GM23248 (cell line): ENCODE data around the gene HOGA1.
"Not testable (repeated sequence)": the region's sequence is repeated elsewhere in the genome, so short reads cannot be mapped to it uniquely, and the experiment has no call there.

ENCODE experiments used
- EZH2 ChIP-seq: fragments of 200-600 bp; sonication (generic); IDR thresholded peaks from 2 replicates; pipeline ENCODE4 v1.6.1; 2018; ENCODE audit warnings: antibody characterized with exemption, mild to moderate bottlenecking; ENCODE audit not compliant: insufficient read depth, poor library complexity, severe bottlenecking
- EZH2phosphoT487 ChIP-seq: fragments of 200-600 bp; sonication (generic); IDR thresholded peaks from 2 replicates; pipeline ENCODE4 v1.6.1; 2018; ENCODE audit warnings: antibody characterized with exemption, moderate library complexity, mild to moderate bottlenecking, low read depth; ENCODE audit not compliant: insufficient read depth

GRCh38 chr10:97639090-97639489 lies 54.9 kb downstream of the HOGA1 start:
- not testable (repeated sequence) for TF ChIP-seq EZH2, EZH2phosphoT487
